ENCODE data around the gene SLC39A8. TPM values are rescaled to one million over a fixed set of nuclear protein-coding genes. Genes with fewer than 3 reads are reported as not detected.
"Not testable (repeated sequence)": the region's sequence is repeated elsewhere in the genome, so short reads cannot be mapped to it uniquely, and the experiment has no call there.

SLC39A8 gene
- total RNA-seq, 2 donors from 2014 or later: 64.4 to 76.4 TPM

GRCh38 chr4:102388611-102389010 is 43.3 kb upstream of the SLC39A8 start:
- Mint-ChIP-seq H3K4me3 (no peak overlapping the region), H3K4me1 (peaks cover 11% of the 10 kb centered on the region), H3K36me3 (ENCODE audit: low read depth) (no peaks in the 10 kb centered on the region), H3K27me3 (ENCODE audit: insufficient read depth) (peaks cover 2% of the 10 kb centered on the region), H3K27ac (no peak overlapping the region), H3K9me3 (no peaks in the 10 kb centered on the region)
- no peak overlapping the region for H3K9ac ChIP-seq (ENCODE audit: extremely low read depth, low read length, poor library complexity, severe bottlenecking)
- no peaks in the 10 kb centered on the region for H3K36me3 ChIP-seq (ENCODE audit: control insufficient read depth, insufficient read depth, low read length)
- H3K27me3 ChIP-seq (ENCODE audit: control insufficient read depth, insufficient read depth, low read length, poor library complexity, severe bottlenecking): no peaks in the 10 kb centered on the region
- H3K9me3 ChIP-seq (ENCODE audit: control insufficient read depth, low read length): no peaks in the 10 kb centered on the region
- no peak for TF ChIP-seq CTCF (conservative IDR thresholded peaks at IDR 0.05)
- no peak overlapping the region for H3K27ac ChIP-seq (ENCODE audit: low read depth, low read length)
- no peaks in the 10 kb centered on the region for H3K4me1 ChIP-seq (ENCODE audit: control insufficient read depth, insufficient read depth, low read length)
- no peak for DNase-seq
- no peak overlapping the region for H3K4me3 ChIP-seq (ENCODE audit: low read length)

GRCh38 chr4:102387552-102388150 is 42.4 kb upstream of the SLC39A8 start:
- Histone ChIP-seq H3K4me1 (ENCODE audit: control insufficient read depth, insufficient read depth, low read length) (no peaks in the 10 kb centered on the region), H3K27ac (ENCODE audit: low read depth, low read length) (no peak overlapping the region), H3K36me3 (ENCODE audit: control insufficient read depth, insufficient read depth, low read length) (no peaks in the 10 kb centered on the region), H3K9ac (ENCODE audit: extremely low read depth, low read length, poor library complexity, severe bottlenecking) (no peak overlapping the region), H3K9me3 (ENCODE audit: control insufficient read depth, low read length) (no peaks in the 10 kb centered on the region), H3K27me3 (ENCODE audit: control insufficient read depth, insufficient read depth, low read length, poor library complexity, severe bottlenecking) (no peaks in the 10 kb centered on the region), H3K4me3 (ENCODE audit: low read length) (no peak overlapping the region)
- Mint-ChIP-seq H3K4me1 (peaks cover 11% of the 10 kb centered on the region), H3K36me3 (ENCODE audit: low read depth) (no peaks in the 10 kb centered on the region), H3K9me3 (no peaks in the 10 kb centered on the region), H3K4me3 (no peak overlapping the region), H3K27ac (no peak overlapping the region), H3K27me3 (ENCODE audit: insufficient read depth) (peaks cover 2% of the 10 kb centered on the region)
- 41 to 45% methylated on average over 2 of the region's 2 CpGs for WGBS, 2 experiments (ENCODE audit: insufficient coverage in 1 of 2, insufficient read length in 1 of 2)
- peak; percentile 37 for TF ChIP-seq CTCF (conservative IDR thresholded peaks at IDR 0.05)
- no peak for DNase-seq

- TF ChIP-seq CTCF (conservative IDR thresholded peaks at IDR 0.05): no peak
- Mint-ChIP-seq H3K27me3 (ENCODE audit: insufficient read depth) (peaks cover 2% of the 10 kb centered on the region), H3K27ac (no peak overlapping the region), H3K9me3 (peaks cover 4% of the 10 kb centered on the region), H3K4me1 (peaks cover 5% of the 10 kb centered on the region), H3K36me3 (ENCODE audit: low read depth) (no peaks in the 10 kb centered on the region), H3K4me3 (no peak overlapping the region)
- 80 to 85% methylated on average over 1 to 3 of the region's 3 CpGs for WGBS, 2 experiments (ENCODE audit: insufficient coverage in 1 of 2, insufficient read length in 1 of 2)
- Histone ChIP-seq H3K9ac (ENCODE audit: extremely low read depth, low read length, poor library complexity, severe bottlenecking) (no peak overlapping the region), H3K27ac (ENCODE audit: low read depth, low read length) (no peak overlapping the region), H3K4me3 (ENCODE audit: low read length) (no peak overlapping the region), H3K9me3 (ENCODE audit: control insufficient read depth, low read length) (no peaks in the 10 kb centered on the region), H3K36me3 (ENCODE audit: control insufficient read depth, insufficient read depth, low read length) (no peaks in the 10 kb centered on the region), H3K27me3 (ENCODE audit: control insufficient read depth, insufficient read depth, low read length, poor library complexity, severe bottlenecking) (no peaks in the 10 kb centered on the region), H3K4me1 (ENCODE audit: control insufficient read depth, insufficient read depth, low read length) (no peaks in the 10 kb centered on the region)
- no peak for DNase-seq
Observed at GRCh38 chr4:102386966-102387365, 41.7 kb upstream of the SLC39A8 start.

- H3K36me3 ChIP-seq (ENCODE audit: control insufficient read depth, insufficient read depth, low read length); H3K4me1 ChIP-seq (ENCODE audit: control insufficient read depth, insufficient read depth, low read length); H3K9me3 ChIP-seq (ENCODE audit: control insufficient read depth, low read length); DNase-seq; H3K9ac ChIP-seq (ENCODE audit: extremely low read depth, low read length, poor library complexity, severe bottlenecking); H3K27ac Mint-ChIP-seq; H3K4me3 ChIP-seq (ENCODE audit: low read length); H3K4me1 Mint-ChIP-seq; H3K27me3 Mint-ChIP-seq (ENCODE audit: insufficient read depth); H3K27me3 ChIP-seq (ENCODE audit: control insufficient read depth, insufficient read depth, low read length, poor library complexity, severe bottlenecking); H3K36me3 Mint-ChIP-seq (ENCODE audit: low read depth); H3K27ac ChIP-seq (ENCODE audit: low read depth, low read length); H3K4me3 Mint-ChIP-seq: not testable (repeated sequence)
- peaks cover 30% of the 10 kb centered on the region for H3K9me3 Mint-ChIP-seq
- 72 to 86% methylated on average over 2 to 10 of the region's 10 CpGs for WGBS, 2 experiments (ENCODE audit: insufficient coverage in 1 of 2, insufficient read length in 1 of 2)
Observed at GRCh38 chr4:102380253-102380652, 35.0 kb upstream of the SLC39A8 start.
